G401 (cell line): ENCODE data around the gene GBX1. TPM values are rescaled to one million over a fixed set of nuclear protein-coding genes. Genes with fewer than 3 reads are reported as not detected.

Experiments
- DNase-seq: peaks from one replicate; pipeline ENCODE4 v3.0.0-alpha.2; 2015; ENCODE audit warnings: low spot score
- in situ Hi-C: cut with HindIII; loops from 2 replicates; pipeline ENCODE4 v1.10.0; 2016; ENCODE audit warnings: low sequenced_read_pairs, mixed read lengths
- total RNA-seq: library from RNA; depleted of rRNA; stranded (reverse); fragments of >200 nt; shearing (Covaris generic); gene quantifications from 2 replicates; pipeline ENCODE4 v1.2.3, GENCODE V29; 2014

The GBX1 gene
- total RNA-seq, 1 experiment from 2014 or later = not detected

DNA sequence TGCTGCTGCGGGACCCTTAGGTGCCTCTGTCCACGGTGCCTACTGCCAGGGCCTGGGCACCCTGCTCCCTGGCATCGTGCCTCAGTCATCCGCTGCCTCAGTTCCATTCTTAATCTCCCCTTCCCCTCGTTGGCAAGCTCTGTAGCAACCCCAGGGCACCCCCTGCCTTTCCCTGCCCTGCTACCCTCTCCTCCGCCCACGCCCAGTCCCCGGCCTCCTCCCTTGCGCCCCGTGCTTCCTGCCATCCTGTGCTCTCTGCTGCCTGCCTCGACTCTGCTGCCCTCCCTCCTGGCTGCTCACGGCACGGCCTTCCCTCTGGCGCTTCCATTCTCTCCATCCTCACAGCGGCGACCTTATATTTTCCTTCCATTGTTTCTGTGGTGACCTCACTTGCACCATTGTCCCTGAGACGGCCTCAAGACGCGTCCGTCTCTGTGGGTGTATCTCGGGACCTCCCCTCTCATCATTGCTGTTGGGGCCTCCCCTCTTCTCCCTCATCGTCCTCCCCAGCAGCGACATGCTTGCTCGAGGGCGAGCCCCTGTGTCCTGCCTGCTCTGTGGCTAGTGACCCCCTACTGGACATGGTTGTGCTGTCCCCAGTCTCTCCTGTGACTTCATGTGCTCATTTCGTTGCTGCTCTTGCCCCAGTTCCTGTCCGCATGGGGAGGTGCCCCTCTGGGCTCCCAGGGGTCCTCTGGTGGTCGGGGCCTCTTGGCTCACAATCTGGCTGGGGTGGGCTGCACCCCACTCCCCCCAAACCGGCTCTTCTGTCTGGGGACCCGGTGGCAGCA is 45.9 kb downstream of the GBX1 start:
- in situ Hi-C loops = no loop called here
- no peak for DNase-seq

DNA sequence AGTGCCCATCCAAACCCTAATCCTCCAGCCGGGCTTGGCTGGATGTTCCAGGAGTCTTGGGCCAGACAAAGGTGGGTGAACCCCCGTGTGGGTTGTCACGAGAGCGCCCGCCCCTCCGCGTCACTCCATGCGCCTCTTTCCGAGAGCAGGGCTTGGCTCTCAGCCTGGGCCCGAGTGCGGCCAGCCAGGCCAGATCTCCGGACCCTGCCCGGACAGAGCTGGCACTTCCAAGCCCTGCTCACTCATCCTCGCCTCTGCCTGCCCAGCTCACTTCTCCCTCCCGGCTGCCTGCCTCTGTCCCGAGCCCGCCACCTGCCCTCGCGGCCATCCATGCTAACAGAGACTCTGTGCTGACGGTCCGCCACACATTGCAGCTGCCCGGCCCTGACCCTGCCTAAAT is 46.6 kb downstream of the GBX1 start:
- DNase-seq = no peak
- in situ Hi-C loops = no loop called here

DNA sequence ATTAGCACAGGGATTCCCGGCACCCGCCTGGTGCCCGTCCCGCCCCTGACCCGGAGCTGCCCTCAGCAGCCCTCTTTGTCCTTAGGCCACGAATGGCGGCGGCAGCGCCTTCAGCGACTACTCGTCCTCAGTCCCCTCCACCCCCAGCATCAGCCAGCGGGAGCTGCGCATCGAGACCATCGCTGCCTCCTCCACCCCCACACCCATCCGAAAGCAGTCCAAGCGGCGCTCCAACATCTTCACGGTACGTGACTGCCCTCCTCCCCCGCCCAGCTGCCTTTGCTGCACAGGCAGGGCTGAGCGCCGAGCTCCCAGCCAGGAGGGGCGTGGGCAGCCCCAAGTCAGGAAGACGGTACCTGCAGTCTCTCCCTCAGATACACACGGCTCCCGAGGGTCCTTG is 47.6 kb downstream of the GBX1 start:
- DNase-seq = no peak
- in situ Hi-C loops = no loop called here

DNA sequence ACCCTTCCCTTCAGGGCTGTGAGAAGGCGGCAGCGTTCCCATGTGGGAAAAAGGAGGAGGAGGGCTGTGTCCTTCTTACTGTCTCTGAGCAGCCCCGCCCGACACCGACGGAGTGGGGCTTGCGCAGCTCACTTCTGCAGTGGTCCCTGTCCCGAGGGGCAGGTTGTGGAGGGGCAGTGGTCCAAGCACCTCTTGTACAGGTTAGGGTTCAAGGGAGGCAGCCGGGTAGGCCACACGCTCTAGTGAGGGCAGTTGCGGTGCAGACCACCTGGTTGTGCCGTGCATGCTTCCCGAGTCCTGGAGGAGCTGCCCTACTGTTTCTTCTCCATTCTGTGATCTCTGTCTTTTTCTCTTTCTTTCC is 48.5 kb downstream of the GBX1 start:
- in situ Hi-C loops = no loop called here

DNA sequence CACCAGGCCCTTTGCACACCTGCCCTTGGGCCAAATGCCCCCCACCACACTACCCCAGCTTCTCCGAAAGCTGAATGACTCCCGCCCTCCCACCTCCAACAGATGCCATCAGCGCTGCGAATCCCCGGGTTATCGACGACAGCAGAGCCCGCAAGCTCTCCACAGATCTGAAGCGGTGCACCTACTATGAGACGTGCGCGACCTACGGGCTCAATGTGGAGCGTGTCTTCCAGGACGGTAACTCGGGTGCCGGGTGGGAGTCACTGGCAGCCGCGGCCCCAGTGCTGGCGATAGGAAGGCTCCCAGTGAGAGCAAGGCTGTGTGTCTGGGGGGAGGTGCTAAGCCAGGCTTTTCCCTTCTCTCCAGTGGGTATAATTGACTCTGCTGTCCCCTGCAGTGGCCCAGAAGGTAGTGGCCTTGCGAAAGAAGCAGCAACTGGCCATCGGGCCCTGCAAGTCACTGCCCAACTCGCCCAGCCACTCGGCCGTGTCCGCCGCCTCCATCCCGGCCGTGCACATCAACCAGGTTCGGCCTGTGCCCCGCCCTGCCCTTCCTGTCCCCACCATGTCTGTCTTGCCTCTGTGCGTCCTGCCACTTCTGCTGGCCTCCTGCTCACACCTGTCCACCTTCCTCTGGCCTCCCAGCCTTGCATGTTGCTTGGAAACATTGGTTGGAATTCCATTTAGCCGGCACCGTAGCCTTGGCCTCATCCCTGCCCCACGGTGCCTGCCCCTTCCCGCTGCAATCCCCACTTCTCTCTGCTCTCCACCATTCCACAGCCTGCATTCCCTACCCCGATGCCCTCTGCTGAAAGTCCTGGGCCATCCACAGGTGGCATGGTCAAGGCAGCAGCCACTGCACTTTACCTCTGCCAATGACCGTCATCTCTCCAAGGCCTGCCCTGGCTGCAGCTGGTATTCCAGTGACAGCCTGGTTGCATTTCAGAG is 49.1 kb downstream of the GBX1 start:
- DNase-seq = no peak
- in situ Hi-C loops = no loop called here

More for the DNA sequence above, 48.5 kb downstream of the GBX1 start:
- DNase-seq = no peak

DNA sequence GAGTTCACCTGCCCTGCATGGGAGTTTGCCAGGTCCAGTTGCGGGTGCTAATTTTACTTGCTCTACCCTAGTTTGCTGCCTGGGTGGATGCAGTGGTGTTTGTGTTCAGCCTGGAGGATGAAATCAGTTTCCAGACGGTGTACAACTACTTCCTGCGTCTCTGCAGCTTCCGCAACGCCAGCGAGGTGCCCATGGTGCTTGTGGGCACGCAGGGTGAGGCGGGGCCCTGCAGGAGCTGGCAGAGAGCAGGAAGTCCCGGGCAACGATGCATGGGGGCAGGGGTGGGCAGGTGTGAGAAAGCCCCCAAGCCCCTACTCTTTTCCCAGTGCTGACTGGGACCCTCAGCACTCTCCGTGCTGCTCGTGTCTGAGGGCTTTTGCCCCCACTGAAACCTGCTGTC is 49.9 kb downstream of the GBX1 start:
- in situ Hi-C loops = no loop called here
- no peak for DNase-seq

DNA sequence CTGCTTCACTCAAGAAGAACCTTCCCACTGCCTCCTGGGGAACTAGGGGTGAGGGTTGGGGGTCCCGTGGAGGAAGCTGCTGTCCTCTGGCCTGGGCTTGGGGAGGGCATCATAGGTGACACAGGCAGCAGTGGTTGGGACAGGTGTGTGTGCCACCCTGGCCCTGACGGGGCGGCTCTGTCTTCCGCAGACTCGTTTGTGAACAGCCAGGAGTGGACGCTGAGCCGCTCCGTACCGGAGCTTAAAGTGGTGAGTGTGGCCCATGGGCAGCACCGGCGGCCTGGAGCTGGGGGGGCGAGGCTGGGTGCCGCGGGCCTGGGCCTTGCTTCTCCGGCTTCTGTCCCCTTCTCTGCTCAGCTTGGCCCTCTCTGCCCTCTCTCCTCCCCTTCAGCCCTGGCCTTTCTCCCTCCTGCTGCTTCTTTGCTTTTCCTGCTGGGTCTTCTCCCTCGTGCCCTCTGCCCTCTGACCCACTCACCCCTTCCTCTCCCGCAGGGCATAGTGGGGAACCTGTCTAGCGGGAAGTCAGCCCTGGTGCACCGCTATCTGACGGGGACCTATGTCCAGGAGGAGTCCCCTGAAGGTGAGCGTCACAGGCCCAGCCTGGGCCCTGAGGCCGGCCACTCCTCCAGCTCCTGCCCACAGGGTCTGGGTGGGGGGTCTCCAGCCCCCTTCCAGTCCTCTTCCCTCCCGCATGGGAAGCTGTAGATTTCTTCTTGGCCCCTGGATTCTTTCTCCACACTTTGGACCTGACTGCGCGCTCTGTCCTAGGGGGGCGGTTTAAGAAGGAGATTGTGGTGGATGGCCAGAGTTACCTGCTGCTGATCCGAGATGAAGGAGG is 50.7 kb downstream of the GBX1 start:
- in situ Hi-C loops = no loop called here

DNA sequence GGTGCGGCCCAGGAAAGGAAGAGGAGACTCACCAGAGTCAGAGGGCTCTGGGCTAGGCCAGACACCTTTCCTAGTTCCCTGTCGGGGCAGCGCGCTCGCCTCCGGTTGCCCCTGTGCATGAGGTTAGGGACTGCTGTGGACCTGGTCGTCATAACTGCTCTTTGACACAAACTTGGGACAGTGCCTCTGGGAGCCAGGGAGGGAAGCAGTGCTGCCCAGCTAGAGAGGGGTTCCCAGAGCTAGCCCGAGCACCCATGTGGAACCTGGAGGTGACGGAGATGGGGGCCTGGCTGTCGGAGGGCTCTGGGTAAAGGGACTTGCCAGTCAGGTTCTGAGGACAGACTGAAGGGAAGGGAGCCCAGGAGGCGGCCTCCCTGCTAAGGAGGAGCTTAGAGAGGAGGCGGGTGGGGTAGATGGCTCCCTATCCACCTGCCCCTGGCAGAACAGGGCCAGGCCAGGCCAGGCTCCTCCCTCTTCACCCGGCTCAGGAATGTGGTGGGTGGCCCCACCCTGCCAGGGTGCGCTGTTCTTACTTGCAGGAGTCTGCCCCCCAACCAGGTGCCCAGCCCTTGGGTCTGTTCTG is 51.6 kb downstream of the GBX1 start:
- no peak for DNase-seq
- in situ Hi-C loops = no loop called here

More for the DNA sequence above, 50.7 kb downstream of the GBX1 start:
- no peak for DNase-seq

DNA sequence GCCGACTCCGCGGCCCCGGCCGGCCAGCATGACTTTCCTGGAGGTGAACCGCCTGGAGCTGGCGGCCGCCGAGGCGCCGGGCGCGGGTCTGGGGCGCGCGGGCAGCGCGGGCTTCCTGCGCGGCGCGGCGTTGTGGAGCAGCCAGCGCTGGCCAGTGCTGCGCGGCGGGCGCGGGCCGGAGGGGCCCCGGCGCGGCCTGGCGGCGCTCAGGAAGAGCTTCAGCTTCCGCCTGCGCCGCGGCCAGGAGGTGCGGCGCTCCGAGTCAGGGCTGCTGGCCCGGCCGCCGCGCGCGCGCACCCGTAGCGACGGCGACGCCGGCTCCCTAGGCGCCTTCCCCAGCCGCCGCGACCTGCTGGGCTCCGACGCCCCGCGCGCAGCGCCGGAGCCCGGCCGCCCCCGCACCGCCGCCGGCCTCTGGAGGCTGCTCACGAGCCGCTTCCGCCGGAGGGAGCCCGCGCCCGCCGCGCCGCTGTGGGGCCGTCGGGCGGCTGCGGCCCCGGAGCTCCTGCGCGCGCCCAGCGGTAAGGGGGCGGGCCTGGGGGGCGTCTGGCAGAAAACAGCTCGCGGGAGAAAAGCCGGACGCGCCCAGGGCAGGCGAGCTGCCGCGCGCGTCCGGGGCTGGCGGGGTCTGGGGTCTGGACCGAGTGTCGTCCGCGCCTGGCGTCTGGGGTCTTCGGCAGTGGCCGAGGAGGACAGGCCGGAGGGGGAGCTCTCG is 52.2 kb downstream of the GBX1 start:
- in situ Hi-C loops = no loop called here
- DNase-seq = no peak

DNA sequence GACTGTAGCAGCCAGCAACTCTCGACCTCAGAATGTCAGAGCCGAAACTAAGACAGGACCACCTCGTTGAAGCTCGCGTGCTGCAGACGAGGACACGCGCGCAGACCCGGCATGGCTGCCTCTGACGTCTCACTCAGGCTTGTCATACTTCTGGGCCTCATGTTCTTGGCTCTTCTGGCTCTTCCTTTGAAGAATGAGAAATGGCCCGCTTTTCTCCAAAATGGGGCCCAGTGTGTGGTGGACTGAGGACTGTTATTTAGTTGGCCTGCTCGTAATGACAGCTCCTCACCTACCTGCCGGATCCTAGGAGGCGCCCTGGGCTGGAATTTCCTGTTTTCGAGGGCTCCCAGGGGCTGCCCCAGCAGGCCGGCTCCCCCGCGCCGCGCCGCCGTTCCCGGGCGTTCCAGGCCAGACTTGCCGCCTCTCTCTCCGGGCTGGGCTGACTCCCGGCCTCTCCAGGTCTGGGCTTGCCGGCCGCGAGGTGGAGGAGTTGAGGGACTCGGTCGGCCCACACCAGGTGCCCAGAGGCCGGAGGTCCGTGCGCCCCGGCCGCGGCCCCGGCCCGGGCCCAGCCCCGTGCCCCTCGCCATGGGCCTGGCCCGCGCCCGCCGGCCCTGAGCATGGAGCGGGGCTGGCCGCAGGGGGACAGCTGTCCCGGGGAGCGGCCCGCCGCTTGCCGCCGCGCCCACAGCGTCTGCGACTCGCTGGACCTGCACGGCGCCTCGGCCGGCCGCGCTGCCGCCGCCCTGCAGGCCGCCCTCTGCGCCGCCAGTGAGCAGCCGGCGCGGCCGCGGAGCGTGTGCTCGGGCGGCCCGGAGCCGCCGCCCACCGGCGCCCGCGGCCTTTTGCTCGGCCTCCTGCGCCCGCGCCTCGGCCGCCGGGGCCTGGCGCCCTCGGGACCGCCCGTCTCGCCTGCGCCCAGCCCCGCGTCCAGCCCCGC is 53.1 kb downstream of the GBX1 start:
- in situ Hi-C loops = no loop called here
- no peak for DNase-seq

DNA sequence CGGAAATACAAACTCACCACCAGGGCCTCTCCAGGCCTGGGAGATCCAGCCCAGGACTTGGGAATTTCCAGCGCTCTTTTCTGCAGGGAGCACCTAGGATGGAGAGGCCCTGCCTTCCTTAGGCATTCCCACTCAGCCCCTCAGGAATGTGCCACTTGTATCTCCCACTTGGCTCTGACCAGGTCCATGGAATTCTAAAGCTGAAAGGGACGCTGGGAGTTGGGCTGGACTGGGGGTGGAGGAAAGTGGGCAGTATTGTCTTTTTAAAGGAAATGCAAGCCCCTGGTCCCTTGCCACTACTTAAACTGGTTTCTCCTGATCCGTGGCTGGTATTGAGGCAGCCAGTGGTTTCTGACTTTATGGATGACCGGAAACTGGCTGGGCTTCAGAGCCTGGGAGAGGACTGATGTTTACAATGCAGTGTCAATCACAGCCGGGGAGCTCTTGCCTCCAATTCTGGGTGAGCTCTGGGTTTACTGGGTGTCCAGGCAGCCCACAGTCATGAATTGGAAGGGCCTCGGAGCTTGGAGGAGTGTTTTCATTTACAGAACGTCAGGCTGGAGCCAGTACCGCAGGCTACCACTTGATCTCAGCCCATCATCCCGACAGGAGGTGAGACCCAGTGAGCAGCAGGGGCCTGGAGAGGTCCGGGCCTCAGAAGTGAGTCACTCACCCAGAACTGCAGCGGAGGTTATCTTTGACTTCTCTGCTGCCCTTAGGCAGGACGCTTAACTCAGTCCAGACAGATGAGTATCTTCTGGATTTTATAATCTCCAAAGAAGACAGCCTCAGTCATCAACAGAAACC is 53.9 kb downstream of the GBX1 start:
- in situ Hi-C loops = no loop called here
- no peak for DNase-seq

DNA sequence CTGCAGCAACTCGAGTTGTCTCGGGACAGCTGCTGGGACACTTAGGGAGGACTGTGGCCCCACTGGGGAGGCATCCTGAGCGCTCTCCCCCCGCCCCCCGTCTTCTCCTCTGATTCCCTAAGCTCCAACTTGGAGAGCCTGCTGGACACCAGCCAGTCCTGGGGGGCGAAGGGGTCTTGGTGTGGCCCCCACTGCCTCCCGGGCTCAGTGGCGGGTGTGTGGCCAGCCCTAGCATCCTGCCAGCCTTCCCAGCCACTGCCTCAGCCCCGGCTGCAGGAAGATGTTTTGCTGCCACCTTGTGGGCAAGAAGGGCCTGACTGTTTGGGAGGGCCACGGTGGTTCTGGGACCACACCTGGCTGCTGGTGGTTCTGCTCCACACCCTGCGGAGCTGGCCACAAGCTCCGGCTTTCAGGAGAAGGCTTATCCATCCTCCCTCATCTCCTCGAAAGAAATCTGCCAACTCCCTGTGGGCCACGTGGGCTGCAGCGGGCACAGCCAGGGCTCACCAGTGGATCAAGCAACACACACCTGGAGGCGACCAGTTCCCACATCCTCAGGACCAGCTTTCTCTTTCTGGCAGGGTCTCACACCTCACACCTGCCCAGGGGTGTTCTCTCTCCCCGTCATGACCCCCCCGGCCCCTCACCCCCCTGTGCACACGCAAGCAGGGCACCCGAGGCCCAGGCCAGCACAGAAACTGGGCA is 56.4 kb downstream of the GBX1 start:
- in situ Hi-C loops = no loop called here
- peak; percentile 85 for DNase-seq

DNA sequence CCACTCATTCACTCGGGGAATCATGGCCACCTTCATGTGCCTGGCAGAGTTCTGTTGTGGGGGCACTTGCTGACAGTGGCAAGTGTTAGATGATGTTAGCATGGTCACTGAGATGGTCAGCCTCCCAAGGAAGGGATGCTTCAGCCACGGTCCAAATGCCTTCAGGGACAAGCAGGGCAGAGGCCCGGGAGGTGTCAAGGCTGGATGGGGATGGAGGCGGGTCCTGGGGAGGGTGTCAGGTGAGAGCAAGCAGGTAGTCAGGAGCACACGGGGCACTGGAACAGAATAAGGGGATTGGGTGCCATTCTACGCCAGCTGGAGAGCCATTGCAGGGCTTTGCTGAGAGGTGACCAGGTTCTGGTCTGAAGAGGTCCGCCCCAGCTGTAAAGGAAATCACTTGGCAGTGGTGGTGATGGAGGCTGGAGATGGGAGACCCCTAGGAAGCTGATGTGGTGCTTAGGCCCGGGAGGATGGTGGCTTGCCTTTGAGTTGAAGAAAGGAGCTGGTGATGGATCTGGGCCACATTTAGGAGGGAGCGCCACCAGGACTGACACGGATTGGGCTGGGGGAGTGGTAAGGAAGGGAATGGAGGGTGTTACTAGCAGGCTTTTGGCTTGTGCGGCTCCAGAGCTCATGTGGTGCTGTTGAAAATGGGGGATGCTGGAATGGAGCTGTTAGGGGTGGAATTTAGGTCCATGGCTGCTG is 57.1 kb downstream of the GBX1 start:
- in situ Hi-C loops = no loop called here
- no peak for DNase-seq

DNA sequence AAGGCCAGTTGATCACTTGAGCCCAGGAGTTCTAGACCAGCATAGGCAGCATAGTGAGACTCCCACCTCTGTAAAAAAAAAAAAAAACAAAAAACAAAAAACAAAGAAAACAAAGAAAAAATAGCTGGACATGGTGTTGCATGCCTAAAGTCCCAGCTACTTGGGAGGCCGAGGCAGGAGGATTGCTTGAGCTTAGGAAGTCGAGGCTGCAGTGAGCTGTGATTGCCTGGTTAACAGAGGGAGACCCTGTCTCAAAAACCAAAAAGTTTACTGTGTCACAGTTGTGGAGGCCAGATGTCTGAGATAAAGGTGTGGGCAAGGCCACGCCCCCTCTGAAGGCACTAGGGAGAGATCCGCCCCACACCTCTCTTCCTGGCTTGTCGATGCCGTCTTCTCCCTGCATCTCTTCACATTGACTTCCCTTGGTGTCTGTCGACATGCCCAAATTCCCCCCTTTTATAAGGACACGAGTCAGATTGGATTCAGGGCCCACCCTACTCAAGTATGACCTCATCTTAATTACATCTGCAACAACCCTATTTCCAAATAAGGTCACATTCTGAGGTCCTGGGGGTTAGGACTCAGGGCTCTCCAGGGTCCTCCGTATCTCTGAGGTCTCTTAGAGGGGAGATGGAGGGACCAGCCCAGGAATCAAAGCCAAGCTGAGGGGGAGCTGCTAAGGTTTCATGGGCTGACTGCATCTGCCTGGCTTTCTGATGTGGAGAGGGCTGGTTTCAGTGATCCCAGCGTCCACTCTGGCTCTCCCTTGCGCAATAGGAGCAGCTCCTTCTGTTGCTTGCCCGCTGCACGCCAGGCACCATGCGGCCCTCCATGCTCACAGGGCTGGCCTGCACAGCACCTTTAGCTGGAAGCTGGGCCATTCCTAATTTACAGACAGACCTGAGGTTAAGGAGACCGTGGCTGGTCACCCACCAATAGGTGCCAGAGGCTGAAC is 58.1 kb downstream of the GBX1 start:
- DNase-seq = no peak
- in situ Hi-C loops = no loop called here

DNA sequence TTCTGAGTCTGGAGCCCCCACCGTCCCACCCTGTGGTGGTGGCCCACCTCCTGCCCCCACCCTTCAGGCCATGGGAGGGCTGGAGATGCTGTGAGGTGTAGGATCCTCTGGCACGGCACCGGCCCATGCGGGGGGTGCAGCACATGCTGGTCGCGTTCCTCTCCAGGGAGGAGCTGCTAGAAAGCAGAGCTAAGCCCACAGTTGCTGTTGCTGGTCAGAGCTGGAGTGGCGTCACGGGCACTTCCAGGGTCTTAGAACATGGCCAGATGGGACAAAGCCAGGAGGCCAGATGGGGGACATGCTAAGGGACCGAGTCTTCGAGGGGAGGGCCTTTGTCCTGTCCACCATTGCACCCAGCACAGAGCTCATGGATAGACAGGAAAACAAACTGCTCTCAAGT is 59.6 kb downstream of the GBX1 start:
- no peak for DNase-seq

More for the DNA sequence above, 59.6 kb downstream of the GBX1 start:
- in situ Hi-C loops = no loop called here
